Mesendoderm (in vitro differentiated cells): ENCODE measurements around the gene PLAU.

Experiments
- DNase-seq: peaks from one replicate; pipeline ENCODE4 v3.0.0; 2013
- H2AK5ac ChIP-seq: 2 replicates; pipeline ENCODE4 v1.6.1; 2013; ENCODE audit warnings: low read length, inconsistent platforms
- H2BK120ac ChIP-seq: 2 replicates; pipeline ENCODE4 v1.6.1; 2013; ENCODE audit warnings: low read depth, mild to moderate bottlenecking, low read length, moderate library complexity, mixed read lengths
- H2BK15ac ChIP-seq: replicated peaks from 2 replicates; pipeline ENCODE4 v1.6.1; 2013; ENCODE audit warnings: low read depth, mild to moderate bottlenecking, moderate library complexity
- H2BK5ac ChIP-seq: 2 replicates; pipeline ENCODE4 v1.6.1; 2013; ENCODE audit warnings: low read length, inconsistent platforms
- H3K18ac ChIP-seq: 2 replicates; pipeline ENCODE4 v1.6.1; 2013; ENCODE audit warnings: mild to moderate bottlenecking, low read length, mixed read lengths
- H3K23ac ChIP-seq: one replicate; pipeline ENCODE4 v1.6.1; 2013; ENCODE audit warnings: low read length
- H3K27ac ChIP-seq: 2 replicates; pipeline ENCODE4 v1.5.1; 2013; ENCODE audit warnings: low read depth, mild to moderate bottlenecking, inconsistent platforms, low read length, moderate library complexity
- H3K27me3 ChIP-seq: 2 replicates; pipeline ENCODE4 v1.6.1; 2013; ENCODE audit warnings: low read length, control low read depth, mild to moderate bottlenecking, inconsistent platforms; ENCODE audit not compliant: insufficient read depth, poor library complexity
- H3K36me3 ChIP-seq: 2 replicates; pipeline ENCODE4 v1.6.1; 2013; ENCODE audit warnings: low read length, inconsistent platforms; ENCODE audit not compliant: control insufficient read depth, insufficient read depth
- H3K4ac ChIP-seq: one replicate; pipeline ENCODE4 v1.6.1; 2013; ENCODE audit warnings: low read depth, mild to moderate bottlenecking, low read length, moderate library complexity
- H3K4me1 ChIP-seq: 2 replicates; pipeline ENCODE4 v1.6.1; 2013; ENCODE audit warnings: low read depth, low read length, inconsistent platforms; ENCODE audit not compliant: control insufficient read depth
- H3K4me2 ChIP-seq: 2 replicates; pipeline ENCODE4 v1.6.1; 2013; ENCODE audit warnings: low read length
- H3K4me3 ChIP-seq: 2 replicates; pipeline ENCODE4 v1.5.1; 2013; ENCODE audit warnings: mild to moderate bottlenecking, low read length
- H3K56ac ChIP-seq: one replicate; pipeline ENCODE4 v1.6.1; 2013; ENCODE audit warnings: low read length
- H3K79me1 ChIP-seq: 2 replicates; pipeline ENCODE4 v1.6.1; 2013; ENCODE audit warnings: low read length, inconsistent platforms
- H3K79me2 ChIP-seq: 2 replicates; pipeline ENCODE4 v1.6.1; 2013; ENCODE audit warnings: mild to moderate bottlenecking, low read length; ENCODE audit not compliant: control insufficient read depth, insufficient read depth
- H3K9ac ChIP-seq: 2 replicates; pipeline ENCODE4 v1.6.1; 2013; ENCODE audit warnings: low read length, inconsistent platforms
- H4K5ac ChIP-seq: one replicate; pipeline ENCODE4 v1.6.1; 2013; ENCODE audit warnings: low read length
- H4K8ac ChIP-seq: one replicate; pipeline ENCODE4 v1.6.1; 2013; ENCODE audit warnings: low read depth, mild to moderate bottlenecking, control low read depth, low read length, moderate library complexity
- WGBS: extraction: QIAGEN DNeasy Blood & Tissue Kit; methylation state at CpG from one replicate; pipeline ENCODE4 v1.1.7; 2013; ENCODE audit warnings: low lambda C conversion rate, missing lambda C conversion rate; ENCODE audit not compliant: insufficient coverage; ENCODE audit errors: extremely low coverage; 5-methylcytosine and 5-hydroxymethylcytosine counted together

The PLAU gene

DNA sequence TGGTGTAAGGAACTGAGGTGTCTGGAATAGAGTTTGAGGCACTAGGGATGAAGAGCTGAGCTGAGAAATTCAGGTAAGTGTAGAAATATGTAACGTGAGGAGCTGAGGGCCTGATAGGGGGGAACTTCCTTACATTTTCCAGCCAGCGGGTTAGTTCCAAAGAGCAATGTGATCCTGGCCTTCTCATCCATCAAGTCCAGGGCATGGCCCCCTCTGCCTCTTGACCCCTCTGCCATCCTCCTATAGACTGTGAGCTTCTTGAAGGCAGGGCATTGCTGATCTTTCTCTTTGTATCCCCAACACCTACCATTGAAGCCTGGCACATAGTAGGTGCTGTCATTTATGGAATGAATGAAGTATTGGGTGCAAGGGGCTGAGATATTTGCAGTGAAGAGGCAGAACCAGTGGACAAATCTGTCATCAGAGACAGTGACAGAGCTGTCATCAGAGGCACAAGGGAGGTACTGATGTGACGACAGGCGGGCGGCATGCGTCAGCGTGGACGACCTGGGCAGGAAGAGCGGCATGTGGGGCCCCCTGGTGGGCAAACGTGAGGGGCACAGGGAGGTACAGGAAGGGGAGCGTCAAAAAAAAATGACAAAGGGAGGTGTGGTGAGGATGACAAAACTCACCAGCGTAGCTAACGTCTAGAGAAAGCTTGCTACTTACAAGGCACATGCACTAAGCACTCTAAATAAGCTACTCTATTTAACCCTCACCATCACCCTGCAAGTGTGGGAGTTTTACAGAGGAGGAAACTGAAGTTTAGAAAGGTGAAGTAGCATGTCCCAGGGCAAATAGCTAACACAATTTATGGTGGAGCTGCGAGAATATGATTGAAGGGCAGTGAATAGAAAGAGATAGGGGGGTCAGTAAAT lies 31.4 kb upstream of the PLAU start:
- Histone ChIP-seq H2BK120ac (no peak overlapping the region), H2BK5ac (no peak overlapping the region), H3K23ac (no peak overlapping the region), H3K4me1 (peaks cover 11% of the 10 kb centered on the region), H3K79me1 (no peaks in the 10 kb centered on the region), H3K27ac (no peak overlapping the region), H3K9ac (no peak overlapping the region), H3K4ac (no peak overlapping the region), H2AK5ac (no peak overlapping the region), H4K5ac (no peak overlapping the region), H3K4me2 (no peak overlapping the region), H3K56ac (no peak overlapping the region), H3K36me3 (no peaks in the 10 kb centered on the region), H4K8ac (no peak overlapping the region), H2BK15ac (no peak overlapping the region), H3K18ac (no peak overlapping the region), H3K79me2 (no peaks in the 10 kb centered on the region), H3K27me3 (no peaks in the 10 kb centered on the region), H3K4me3 (no peak overlapping the region)
- peak; percentile 90 for DNase-seq
- no CpG with 5 or more reads among the region's 14 CpGs for WGBS

DNA sequence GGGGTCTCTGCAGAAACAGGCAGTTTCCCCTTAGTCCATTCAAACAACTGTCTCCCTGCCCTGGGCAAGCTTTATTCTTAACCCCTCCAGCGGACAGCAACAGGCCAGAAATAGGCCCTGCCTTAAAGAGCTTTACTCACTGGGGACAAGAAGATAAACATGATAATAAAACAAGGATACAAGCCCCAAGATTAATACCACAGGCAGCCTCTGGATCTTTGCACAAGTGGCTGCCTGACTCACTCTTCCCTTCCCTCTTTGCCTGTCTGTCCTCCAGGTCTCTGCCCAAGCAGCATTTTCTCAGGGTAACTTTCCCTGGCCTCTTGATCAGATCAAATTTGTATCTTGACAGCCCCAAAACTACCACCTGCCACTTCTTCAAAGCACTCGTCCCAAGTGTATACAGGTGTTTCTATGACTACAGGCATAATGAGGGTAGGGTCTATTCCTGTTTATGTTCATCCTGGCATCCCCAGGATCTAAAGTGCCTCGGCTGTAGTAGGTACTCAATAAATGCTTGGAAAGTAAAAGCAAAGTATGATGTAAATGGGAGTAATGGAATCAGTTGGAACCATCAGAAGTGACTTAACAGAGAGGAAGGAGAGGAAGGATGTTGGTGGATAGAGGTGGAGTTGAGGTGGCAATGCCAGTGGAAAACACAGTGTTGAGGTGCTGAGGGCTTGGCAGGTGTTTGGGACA lies 29.6 kb upstream of the PLAU start:
- H2AK5ac ChIP-seq = no peak overlapping the region
- no peaks in the 10 kb centered on the region for H3K79me1 ChIP-seq
- DNase-seq = no peak
- no peak overlapping the region for H4K5ac ChIP-seq
- no peaks in the 10 kb centered on the region for H3K79me2 ChIP-seq
- H3K56ac ChIP-seq = no peak overlapping the region
- no peak overlapping the region for H3K27ac ChIP-seq
- H3K9ac ChIP-seq = no peak overlapping the region
- H3K4me1 ChIP-seq = peaks cover 10% of the 10 kb centered on the region
- H4K8ac ChIP-seq = no peak overlapping the region
- H2BK15ac ChIP-seq = no peak overlapping the region
- H3K27me3 ChIP-seq = no peaks in the 10 kb centered on the region
- H3K4me3 ChIP-seq = no peak overlapping the region
- no peak overlapping the region for H2BK120ac ChIP-seq
- no peak overlapping the region for H3K4me2 ChIP-seq
- H3K4ac ChIP-seq = no peak overlapping the region
- no CpG with 5 or more reads among the region's 3 CpGs for WGBS
- no peak overlapping the region for H2BK5ac ChIP-seq
- H3K36me3 ChIP-seq = no peaks in the 10 kb centered on the region
- no peak overlapping the region for H3K23ac ChIP-seq
- no peak overlapping the region for H3K18ac ChIP-seq

DNA sequence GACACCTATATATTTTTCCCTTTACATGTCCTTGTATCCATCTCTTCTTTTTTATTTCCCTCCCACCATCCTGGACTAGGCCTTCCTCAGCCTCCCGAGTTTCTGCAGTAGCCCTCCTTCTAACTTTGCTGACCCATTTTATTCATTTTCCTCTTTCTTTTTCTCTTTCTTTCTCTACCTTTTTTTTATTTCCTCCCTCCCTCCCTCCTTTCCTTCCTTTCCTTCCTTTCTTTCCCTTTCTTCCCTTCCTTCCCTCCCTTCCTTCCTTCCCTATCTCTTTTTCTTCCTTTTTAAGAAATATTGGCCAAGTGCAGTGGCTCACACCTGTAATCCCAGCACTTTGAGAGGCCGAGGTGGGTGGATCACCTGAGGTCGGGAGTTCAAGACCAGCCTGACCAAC lies 26.9 kb upstream of the PLAU start:
- Histone ChIP-seq H3K23ac (no peak overlapping the region), H3K4me3 (no peak overlapping the region), H3K4me2 (no peak overlapping the region), H3K79me2 (no peaks in the 10 kb centered on the region), H4K5ac (no peak overlapping the region), H3K18ac (no peak overlapping the region), H2AK5ac (no peak overlapping the region), H2BK5ac (no peak overlapping the region), H3K27ac (no peak overlapping the region), H3K36me3 (no peaks in the 10 kb centered on the region), H4K8ac (no peak overlapping the region), H3K56ac (no peak overlapping the region), H3K4ac (no peak overlapping the region), H2BK15ac (no peak overlapping the region), H2BK120ac (no peak overlapping the region), H3K4me1 (peaks cover 7% of the 10 kb centered on the region), H3K27me3 (no peaks in the 10 kb centered on the region), H3K9ac (no peak overlapping the region), H3K79me1 (no peaks in the 10 kb centered on the region)
- no peak for DNase-seq
- WGBS = no CpG with 5 or more reads among the region's 3 CpGs

DNA sequence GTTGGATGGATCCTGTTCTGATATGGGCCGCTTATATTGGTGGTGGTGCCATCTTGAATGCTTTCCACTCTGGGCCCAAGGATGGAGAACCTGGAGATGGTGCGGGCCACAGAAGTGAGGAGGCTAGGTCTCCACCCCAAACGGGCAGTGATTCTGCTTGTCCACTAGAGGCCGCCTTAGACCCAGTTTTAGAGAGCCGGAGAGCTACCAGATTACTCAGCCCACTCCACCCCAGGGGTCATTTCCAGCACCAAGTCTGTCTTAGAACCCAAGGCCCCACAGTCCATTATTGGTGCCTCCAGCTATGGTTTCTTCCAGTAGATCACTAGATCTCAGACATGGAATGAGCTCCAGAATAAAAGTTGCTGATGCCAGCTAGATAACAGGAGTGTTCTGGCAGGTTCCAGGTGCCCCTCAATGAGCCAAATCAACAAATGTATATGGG lies 24.8 kb upstream of the PLAU start:
- no peak overlapping the region for H2BK15ac ChIP-seq
- H3K36me3 ChIP-seq = no peaks in the 10 kb centered on the region
- H3K56ac ChIP-seq = no peak overlapping the region
- no peak overlapping the region for H3K4ac ChIP-seq
- peak; percentile 88 for DNase-seq
- no peak overlapping the region for H3K9ac ChIP-seq
- no peak overlapping the region for H3K4me2 ChIP-seq
- peaks cover 7% of the 10 kb centered on the region for H3K4me1 ChIP-seq
- H3K23ac ChIP-seq = no peak overlapping the region
- H2AK5ac ChIP-seq = no peak overlapping the region
- H3K27me3 ChIP-seq = no peaks in the 10 kb centered on the region
- H3K4me3 ChIP-seq = no peak overlapping the region
- no peak overlapping the region for H2BK120ac ChIP-seq
- no CpG with 5 or more reads among the region's 5 CpGs for WGBS
- H4K5ac ChIP-seq = no peak overlapping the region
- H3K18ac ChIP-seq = peak overlapping the region; percentile 13
- H3K27ac ChIP-seq = no peak overlapping the region
- H4K8ac ChIP-seq = no peak overlapping the region
- H3K79me2 ChIP-seq = no peaks in the 10 kb centered on the region
- H3K79me1 ChIP-seq = no peaks in the 10 kb centered on the region
- no peak overlapping the region for H2BK5ac ChIP-seq

DNA sequence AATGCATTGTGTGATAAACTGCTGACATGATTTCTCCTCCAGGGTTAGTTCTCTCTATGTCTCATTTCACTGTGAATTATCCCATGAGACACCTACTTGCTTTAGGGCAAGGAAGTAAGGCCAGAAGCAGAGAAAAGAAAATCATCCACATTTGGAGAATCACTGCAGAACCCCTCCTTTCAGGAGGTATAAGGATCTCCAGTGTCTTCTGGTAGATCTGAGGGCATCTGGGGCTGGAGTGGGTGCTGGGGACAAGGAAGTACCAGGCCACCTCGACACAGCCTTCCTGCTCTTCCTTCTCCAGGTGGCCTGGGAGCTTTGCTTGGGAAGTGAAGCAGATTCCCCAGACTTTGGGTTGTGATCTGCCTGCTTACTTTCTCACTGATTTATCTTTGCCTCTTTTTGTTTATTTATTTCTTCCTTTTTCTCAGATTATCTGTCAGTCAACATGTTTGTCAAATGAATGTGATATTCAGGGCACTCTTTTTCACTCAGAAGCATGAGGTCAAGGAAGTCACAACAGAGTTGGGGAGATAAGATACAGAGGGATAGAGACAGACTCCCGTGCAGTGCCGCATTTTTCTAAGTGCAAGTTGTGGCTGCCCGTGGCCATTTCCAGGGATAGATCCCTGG lies 24.2 kb upstream of the PLAU start:
- Histone ChIP-seq H3K4me2 (no peak overlapping the region), H3K18ac (peak overlapping the region; percentile 13), H2BK120ac (no peak overlapping the region), H3K27me3 (no peaks in the 10 kb centered on the region), H2BK5ac (peak overlapping the region; percentile 22), H3K4me1 (peaks cover 7% of the 10 kb centered on the region), H4K8ac (no peak overlapping the region), H3K9ac (peak overlapping the region; percentile 33), H2BK15ac (no peak overlapping the region), H3K79me1 (no peaks in the 10 kb centered on the region), H3K27ac (peak overlapping the region; percentile 27), H3K36me3 (no peaks in the 10 kb centered on the region), H3K79me2 (no peaks in the 10 kb centered on the region), H3K4me3 (no peak overlapping the region), H2AK5ac (peak overlapping the region; percentile 29), H3K4ac (no peak overlapping the region), H4K5ac (no peak overlapping the region), H3K23ac (no peak overlapping the region), H3K56ac (peak overlapping the region; percentile 40)
- WGBS = no CpG with 5 or more reads among the region's 4 CpGs
- DNase-seq = peak; percentile 65
